ENCODE measurements around the gene FAAP20. TPM values are rescaled to one million over a fixed set of nuclear protein-coding genes. Genes with fewer than 3 reads are reported as not detected.
A peak's percentile ranks its signal among the peaks of the same experiment; 100 is the strongest.

The FAAP20 gene
- total RNA-seq, 1 experiment from 2014 or later = 119 TPM

DNA sequence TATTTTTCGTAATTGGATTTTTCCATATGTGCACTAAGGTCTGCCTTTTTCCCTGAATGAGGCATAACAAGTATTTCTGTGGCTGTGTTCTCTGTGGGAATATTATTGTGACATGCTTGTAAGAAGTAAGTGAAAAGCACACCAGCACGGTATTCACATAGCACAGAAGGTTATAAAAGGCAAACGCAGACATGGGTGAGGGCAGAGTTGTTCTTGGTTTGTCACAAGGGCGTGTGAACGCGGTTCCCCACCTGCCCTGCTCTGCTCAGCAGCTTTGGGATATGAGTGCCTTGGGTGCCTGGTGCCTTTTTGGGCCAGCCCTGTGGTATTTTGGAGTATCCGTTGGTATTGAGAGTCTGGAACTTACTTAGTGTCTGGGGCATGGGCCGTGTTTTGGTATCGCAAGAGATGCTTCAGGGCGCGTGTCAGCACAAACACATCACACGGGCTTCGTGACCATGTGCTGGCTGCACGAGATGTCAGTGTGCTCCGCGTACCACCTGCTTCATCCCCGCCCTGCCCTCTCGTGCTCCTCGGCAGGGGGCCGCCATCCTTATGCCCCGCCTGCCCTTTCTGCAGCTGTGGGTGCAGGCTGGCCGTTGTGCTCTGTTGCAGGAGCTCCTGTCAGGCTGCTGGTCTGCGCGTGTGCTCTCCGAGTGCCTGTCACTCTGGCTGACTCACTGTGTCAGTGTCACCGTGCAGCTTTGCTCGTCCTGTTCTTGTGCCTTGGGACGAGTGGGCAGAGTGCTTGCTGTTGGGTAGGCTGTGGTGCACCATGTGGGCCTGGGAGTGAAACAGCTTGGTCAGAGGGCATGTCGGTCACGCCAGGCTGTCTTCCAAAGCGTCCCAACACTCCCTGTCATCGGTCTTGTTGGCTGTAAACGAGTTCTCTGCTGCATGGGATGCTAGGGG, 48.5 kb upstream of the FAAP20 start:
- H3K56ac ChIP-seq (ENCODE audit: insufficient read length, low read depth, low read length) = no peak overlapping the region
- H3K9me3 Mint-ChIP-seq = no peaks in the 10 kb centered on the region
- no peak overlapping the region for H3T11ph ChIP-seq (ENCODE audit: low read length)
- no peak overlapping the region for H2AK5ac ChIP-seq (ENCODE audit: insufficient read length, low read length)
- H3K4me1 Mint-ChIP-seq = peaks cover 43 to 48% of the 10 kb centered on the region in 2 experiments
- no peak overlapping the region; the same call in 1 of the 2 replicates for H3K14ac ChIP-seq (ENCODE audit: insufficient read depth, low read length)
- H3K27me3 Mint-ChIP-seq (ENCODE audit: low read depth) = no peaks in the 10 kb centered on the region
- H2BK20ac ChIP-seq (ENCODE audit: low read depth, low read length, poor library complexity, severe bottlenecking) = no peak overlapping the region
- H2AFZ ChIP-seq (ENCODE audit: low read length) = no peak overlapping the region
- peak overlapping the region in 1 of 2 experiments; percentile 5; a peak in 1 of 5 replicates for H3K4me3 Mint-ChIP-seq
- H2BK12ac ChIP-seq (ENCODE audit: insufficient read length, low read depth, low read length) = no peak overlapping the region
- TF ChIP-seq, protein P1, sequence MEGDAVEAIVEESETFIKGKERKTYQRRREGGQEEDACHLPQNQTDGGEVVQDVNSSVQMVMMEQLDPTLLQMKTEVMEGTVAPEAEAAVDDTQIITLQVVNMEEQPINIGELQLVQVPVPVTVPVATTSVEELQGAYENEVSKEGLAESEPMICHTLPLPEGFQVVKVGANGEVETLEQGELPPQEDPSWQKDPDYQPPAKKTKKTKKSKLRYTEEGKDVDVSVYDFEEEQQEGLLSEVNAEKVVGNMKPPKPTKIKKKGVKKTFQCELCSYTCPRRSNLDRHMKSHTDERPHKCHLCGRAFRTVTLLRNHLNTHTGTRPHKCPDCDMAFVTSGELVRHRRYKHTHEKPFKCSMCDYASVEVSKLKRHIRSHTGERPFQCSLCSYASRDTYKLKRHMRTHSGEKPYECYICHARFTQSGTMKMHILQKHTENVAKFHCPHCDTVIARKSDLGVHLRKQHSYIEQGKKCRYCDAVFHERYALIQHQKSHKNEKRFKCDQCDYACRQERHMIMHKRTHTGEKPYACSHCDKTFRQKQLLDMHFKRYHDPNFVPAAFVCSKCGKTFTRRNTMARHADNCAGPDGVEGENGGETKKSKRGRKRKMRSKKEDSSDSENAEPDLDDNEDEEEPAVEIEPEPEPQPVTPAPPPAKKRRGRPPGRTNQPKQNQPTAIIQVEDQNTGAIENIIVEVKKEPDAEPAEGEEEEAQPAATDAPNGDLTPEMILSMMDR (conservative IDR thresholded peaks at IDR 0.05) = no peak
- H3K36me3 Mint-ChIP-seq (ENCODE audit: insufficient read depth in 1 of 3, low read depth in 3 of 3) = peaks cover 13 to 30% (median 23%) of the 10 kb centered on the region in 3 experiments
- H4K5ac ChIP-seq (ENCODE audit: insufficient read length, low read depth, low read length) = no peak overlapping the region
- H3K79me2 ChIP-seq (ENCODE audit: insufficient read depth, low read length) = peaks cover 57% of the 10 kb centered on the region
- no peak overlapping the region for H3K4ac ChIP-seq (ENCODE audit: low read depth, low read length)
- no peak overlapping the region for H4K91ac ChIP-seq (ENCODE audit: insufficient read length, low read depth, low read length)
- no peaks in the 10 kb centered on the region for H3K27me3 ChIP-seq (ENCODE audit: insufficient read depth, low read length)
- H3K4me2 ChIP-seq (ENCODE audit: insufficient read depth, insufficient read length, low read length) = no peak overlapping the region
- peak overlapping the region; percentile 79 for H3K23ac ChIP-seq (ENCODE audit: insufficient read length, low read depth, low read length)
- H3K4me1 ChIP-seq (ENCODE audit: insufficient read depth, low read length) = peaks cover 7% of the 10 kb centered on the region; the same call in 1 of the 2 replicates
- no peaks in the 10 kb centered on the region for H3K9me3 ChIP-seq (ENCODE audit: control insufficient read depth, low read depth, low read length)
- H4K20me1 ChIP-seq (ENCODE audit: control insufficient read depth, insufficient read depth, insufficient read length) = peaks cover 3% of the 10 kb centered on the region
- WGBS (ENCODE audit: extremely low coverage, insufficient read length, low lambda C conversion rate) = no CpG with 5 or more reads among the region's 33 CpGs
- no peaks in the 10 kb centered on the region for H3K23me2 ChIP-seq (ENCODE audit: insufficient read length, low read depth, low read length, poor library complexity, severe bottlenecking)
- H2BK5ac ChIP-seq (ENCODE audit: insufficient read length, low read length) = no peak overlapping the region
- peak overlapping the region; percentile 3 to 69 (median 51); a peak in 5 of 7 replicates for H3K27ac Mint-ChIP-seq
- peak; percentile 25 for DNase-seq
- no peak overlapping the region for H2BK15ac ChIP-seq (ENCODE audit: low read depth, low read length)
- H3K79me1 ChIP-seq (ENCODE audit: insufficient read depth, low read depth, low read length, poor library complexity, severe bottlenecking) = peaks cover 2% of the 10 kb centered on the region
- no peak overlapping the region for H2BK120ac ChIP-seq (ENCODE audit: low read depth, low read length, poor library complexity, severe bottlenecking)
- no peak overlapping the region for H3K18ac ChIP-seq (ENCODE audit: insufficient read length, low read depth, low read length)
- H4K8ac ChIP-seq (replicated peaks; ENCODE audit: insufficient read length, low read depth, low read length) = no peak overlapping the region
- no peak overlapping the region for H3K9ac ChIP-seq (ENCODE audit: extremely low read depth, insufficient read length, low read length)
- no peak overlapping the region for H3K27ac ChIP-seq (ENCODE audit: insufficient read length, low read depth, low read length)

All from H9 (cell line).